Stomach smooth muscle (tissue), 2 donors: Measurements from ENCODE around the gene MCRIP2.

ENCODE experiments used
- H3K27ac ChIP-seq: one replicate; pipeline ENCODE4 v1.7.0; 2013; ENCODE audit warnings: mild to moderate bottlenecking, low read length, inconsistent platforms
- H3K27me3 ChIP-seq, 2 donors: one replicate each; pipeline ENCODE4 v1.7.0; 2013; ENCODE audit warnings: low read length in 2 of 2; ENCODE audit not compliant: insufficient read depth in 2 of 2, control insufficient read depth in 1 of 2
- H3K36me3 ChIP-seq, 2 donors: one replicate each; pipeline ENCODE4 v1.7.0; 2013; ENCODE audit warnings: low read length in 2 of 2; ENCODE audit not compliant: control insufficient read depth in 2 of 2, insufficient read depth in 2 of 2
- H3K4me1 ChIP-seq: one replicate; pipeline ENCODE4 v1.7.0; 2013; ENCODE audit warnings: low read length; ENCODE audit not compliant: control insufficient read depth, insufficient read depth
- H3K4me3 ChIP-seq, 2 donors: one replicate each; pipeline ENCODE4 v1.7.0; 2013; ENCODE audit warnings: low read length in 2 of 2
- H3K9ac ChIP-seq, 2 donors: one replicate each; pipeline ENCODE4 v1.7.0; 2013; ENCODE audit warnings: low read length in 2 of 2, mild to moderate bottlenecking in 1 of 2
- H3K9me3 ChIP-seq, 2 donors: one replicate each; pipeline ENCODE4 v1.7.0; 2013; ENCODE audit warnings: low read length in 2 of 2; ENCODE audit not compliant: control insufficient read depth in 2 of 2
- donor health status: healthy.
- donor health status: Pancreatic carcinoma.

The MCRIP2 gene

DNA sequence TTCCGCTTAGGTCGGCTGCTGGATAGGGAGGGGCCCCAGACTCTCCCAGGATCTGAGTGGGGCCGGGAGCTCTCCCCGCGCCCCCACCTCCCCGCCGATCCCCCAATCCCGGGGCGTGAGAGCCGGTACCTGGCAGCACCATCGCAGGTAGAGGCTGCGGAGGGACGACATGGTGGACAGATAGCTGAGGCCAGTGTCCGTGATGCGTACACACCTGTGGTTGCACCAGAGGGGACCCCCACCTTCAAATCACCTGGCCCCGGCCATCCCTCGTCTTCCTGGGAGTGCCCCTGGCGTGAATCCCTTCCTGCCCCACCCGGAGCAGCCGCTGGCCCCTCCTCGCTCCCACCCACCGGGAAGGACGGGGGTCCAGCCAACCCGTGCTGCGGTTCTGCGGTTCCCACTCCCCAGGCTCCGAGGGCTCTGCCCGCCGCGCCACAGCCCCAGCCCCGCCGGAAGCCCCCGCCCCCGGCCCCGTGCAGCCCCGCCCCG is 53.3 kb downstream of the MCRIP2 start:
- Histone ChIP-seq H3K9me3 (no peaks in the 10 kb centered on the region), H3K27me3 (peaks cover 28 to 47% of the 10 kb centered on the region in 2 donors), H3K36me3 (no peaks in the 10 kb centered on the region), H3K4me1 (peaks cover 20% of the 10 kb centered on the region), H3K27ac (no peak overlapping the region), H3K9ac (no peak overlapping the region), H3K4me3 (no peak overlapping the region)

- no peak overlapping the region for H3K27ac ChIP-seq
- peaks cover 30 to 53% of the 10 kb centered on the region in 2 donors for H3K27me3 ChIP-seq
- H3K9ac ChIP-seq: no peak overlapping the region
- no peaks in the 10 kb centered on the region for H3K9me3 ChIP-seq
- H3K36me3 ChIP-seq: no peaks in the 10 kb centered on the region
- H3K4me3 ChIP-seq: peak overlapping the region in 1 of 2 donors; percentile 49
- peaks cover 20% of the 10 kb centered on the region for H3K4me1 ChIP-seq
Measured at GRCh38 chr16:695355-696089, 53.9 kb downstream of the MCRIP2 start.
